ENCODE measurements around the gene SRSF7.

DNA sequence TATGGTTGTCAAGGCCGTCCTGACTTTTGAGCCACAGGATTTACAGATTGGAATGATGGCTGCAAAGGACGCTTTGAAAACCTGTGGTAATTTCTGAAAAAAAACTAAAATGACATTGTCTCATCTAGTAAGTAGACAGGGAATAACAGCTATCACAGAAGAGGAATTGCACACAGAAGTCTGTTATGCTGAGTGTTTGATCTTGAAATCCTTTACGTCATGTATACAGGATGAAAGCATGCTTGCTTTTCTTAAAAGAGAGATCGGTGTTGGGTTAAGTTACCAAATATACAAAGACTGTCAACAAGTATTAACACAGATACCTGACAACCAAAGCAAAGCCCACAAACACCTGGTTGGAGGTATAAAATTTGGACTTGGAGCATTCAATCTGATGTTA lies 12.6 kb upstream of the SRSF7 start:
- TF ChIP-seq CTCF (IDR thresholded peaks at IDR 0.05) (no peak), POLR2A (IDR thresholded peaks at IDR 0.05) (no peak)
